Neural progenitor cell (in vitro differentiated cells): ENCODE results near the gene SLC35G3.

Source experiments
- EZH2 ChIP-seq: fragments of 200-600 bp; sonication (generic); IDR thresholded peaks from 2 replicates; pipeline ENCODE4 v1.6.1; 2017; ENCODE audit warnings: antibody characterized with exemption, mild to moderate bottlenecking, moderate library complexity
- EZH2phosphoT487 ChIP-seq: fragments of 200-600 bp; sonication (generic); IDR thresholded peaks from 2 replicates; pipeline ENCODE4 v1.6.1; 2017; ENCODE audit warnings: antibody characterized with exemption
- TF ChIP-seq, protein P1 (sequence below): fragments of 200-600 bp; sonication (generic); IDR thresholded peaks from 2 replicates; pipeline ENCODE4 v1.5.1; 2017; ENCODE audit warnings: antibody characterized with exemption, mild to moderate bottlenecking

DNA sequence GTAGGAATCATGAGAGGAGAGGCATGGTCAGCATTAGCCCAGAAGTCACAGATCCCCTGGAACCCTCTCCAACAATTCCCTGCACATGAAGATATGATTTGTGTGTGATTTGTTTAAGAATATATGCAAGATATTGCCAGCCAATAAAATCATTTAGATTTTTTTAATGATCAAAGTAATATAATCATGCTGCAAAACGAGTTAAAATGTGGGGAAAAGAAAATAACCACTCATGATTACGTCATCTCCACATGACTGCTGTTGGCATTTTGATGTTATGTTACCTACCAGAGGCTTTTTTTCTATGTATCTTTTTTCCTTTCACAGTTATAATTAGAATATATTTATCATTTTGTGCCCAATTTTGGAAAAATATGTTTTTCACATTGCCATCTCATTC, 22.4 kb downstream of the SLC35G3 start:
- TF ChIP-seq, protein P1, sequence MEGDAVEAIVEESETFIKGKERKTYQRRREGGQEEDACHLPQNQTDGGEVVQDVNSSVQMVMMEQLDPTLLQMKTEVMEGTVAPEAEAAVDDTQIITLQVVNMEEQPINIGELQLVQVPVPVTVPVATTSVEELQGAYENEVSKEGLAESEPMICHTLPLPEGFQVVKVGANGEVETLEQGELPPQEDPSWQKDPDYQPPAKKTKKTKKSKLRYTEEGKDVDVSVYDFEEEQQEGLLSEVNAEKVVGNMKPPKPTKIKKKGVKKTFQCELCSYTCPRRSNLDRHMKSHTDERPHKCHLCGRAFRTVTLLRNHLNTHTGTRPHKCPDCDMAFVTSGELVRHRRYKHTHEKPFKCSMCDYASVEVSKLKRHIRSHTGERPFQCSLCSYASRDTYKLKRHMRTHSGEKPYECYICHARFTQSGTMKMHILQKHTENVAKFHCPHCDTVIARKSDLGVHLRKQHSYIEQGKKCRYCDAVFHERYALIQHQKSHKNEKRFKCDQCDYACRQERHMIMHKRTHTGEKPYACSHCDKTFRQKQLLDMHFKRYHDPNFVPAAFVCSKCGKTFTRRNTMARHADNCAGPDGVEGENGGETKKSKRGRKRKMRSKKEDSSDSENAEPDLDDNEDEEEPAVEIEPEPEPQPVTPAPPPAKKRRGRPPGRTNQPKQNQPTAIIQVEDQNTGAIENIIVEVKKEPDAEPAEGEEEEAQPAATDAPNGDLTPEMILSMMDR, result no peak
- no peak for TF ChIP-seq EZH2
- no peak for TF ChIP-seq EZH2phosphoT487
